ENCODE measurements around the gene ARFIP1.

Gene ARFIP1

DNA sequence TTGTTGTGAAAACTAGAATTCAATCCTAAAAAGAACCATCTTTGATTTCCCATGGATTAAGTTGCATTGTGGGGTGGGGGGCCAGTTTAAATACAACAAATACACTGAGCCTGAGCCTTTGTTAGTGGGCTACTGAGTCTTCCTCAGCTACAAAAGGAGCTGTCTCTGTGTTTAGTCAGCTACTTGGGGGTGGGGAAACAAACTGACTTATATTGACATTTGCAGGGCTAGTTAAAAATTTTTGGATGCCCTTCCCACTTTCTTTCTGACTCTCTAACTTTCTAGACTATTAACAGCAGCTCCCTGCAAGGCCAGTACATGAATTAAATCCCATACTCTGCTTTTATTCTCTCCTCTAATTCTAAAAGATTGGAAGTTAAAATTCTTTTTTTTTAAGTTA lies 123.9 kb downstream of the ARFIP1 start:
- TF ChIP-seq RAD21 (IDR thresholded peaks at IDR 0.05; ENCODE audit: low read depth), result no peak
- no peak for TF ChIP-seq TAF1 (IDR thresholded peaks at IDR 0.05; ENCODE audit: low read depth)
- TF ChIP-seq, protein P1, sequence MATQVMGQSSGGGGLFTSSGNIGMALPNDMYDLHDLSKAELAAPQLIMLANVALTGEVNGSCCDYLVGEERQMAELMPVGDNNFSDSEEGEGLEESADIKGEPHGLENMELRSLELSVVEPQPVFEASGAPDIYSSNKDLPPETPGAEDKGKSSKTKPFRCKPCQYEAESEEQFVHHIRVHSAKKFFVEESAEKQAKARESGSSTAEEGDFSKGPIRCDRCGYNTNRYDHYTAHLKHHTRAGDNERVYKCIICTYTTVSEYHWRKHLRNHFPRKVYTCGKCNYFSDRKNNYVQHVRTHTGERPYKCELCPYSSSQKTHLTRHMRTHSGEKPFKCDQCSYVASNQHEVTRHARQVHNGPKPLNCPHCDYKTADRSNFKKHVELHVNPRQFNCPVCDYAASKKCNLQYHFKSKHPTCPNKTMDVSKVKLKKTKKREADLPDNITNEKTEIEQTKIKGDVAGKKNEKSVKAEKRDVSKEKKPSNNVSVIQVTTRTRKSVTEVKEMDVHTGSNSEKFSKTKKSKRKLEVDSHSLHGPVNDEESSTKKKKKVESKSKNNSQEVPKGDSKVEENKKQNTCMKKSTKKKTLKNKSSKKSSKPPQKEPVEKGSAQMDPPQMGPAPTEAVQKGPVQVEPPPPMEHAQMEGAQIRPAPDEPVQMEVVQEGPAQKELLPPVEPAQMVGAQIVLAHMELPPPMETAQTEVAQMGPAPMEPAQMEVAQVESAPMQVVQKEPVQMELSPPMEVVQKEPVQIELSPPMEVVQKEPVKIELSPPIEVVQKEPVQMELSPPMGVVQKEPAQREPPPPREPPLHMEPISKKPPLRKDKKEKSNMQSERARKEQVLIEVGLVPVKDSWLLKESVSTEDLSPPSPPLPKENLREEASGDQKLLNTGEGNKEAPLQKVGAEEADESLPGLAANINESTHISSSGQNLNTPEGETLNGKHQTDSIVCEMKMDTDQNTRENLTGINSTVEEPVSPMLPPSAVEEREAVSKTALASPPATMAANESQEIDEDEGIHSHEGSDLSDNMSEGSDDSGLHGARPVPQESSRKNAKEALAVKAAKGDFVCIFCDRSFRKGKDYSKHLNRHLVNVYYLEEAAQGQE (IDR thresholded peaks at IDR 0.05; ENCODE audit: low read depth), result no peak
- no peak for TF ChIP-seq FOXM1 (IDR thresholded peaks at IDR 0.05; ENCODE audit: borderline replicate concordance, low read depth)
- TF ChIP-seq YY1 (IDR thresholded peaks at IDR 0.05; ENCODE audit: low read depth), result no peak
- no peak for TF ChIP-seq CEBPB (IDR thresholded peaks at IDR 0.05)
- no peak for TF ChIP-seq EGR1 (IDR thresholded peaks at IDR 0.05)
- TF ChIP-seq NFIC (IDR thresholded peaks at IDR 0.05), result no peak
- TF ChIP-seq ZBTB7A (IDR thresholded peaks at IDR 0.05; ENCODE audit: low read depth), result no peak
- no peak for TF ChIP-seq TCF12 (IDR thresholded peaks at IDR 0.05; ENCODE audit: low read depth)

DNA sequence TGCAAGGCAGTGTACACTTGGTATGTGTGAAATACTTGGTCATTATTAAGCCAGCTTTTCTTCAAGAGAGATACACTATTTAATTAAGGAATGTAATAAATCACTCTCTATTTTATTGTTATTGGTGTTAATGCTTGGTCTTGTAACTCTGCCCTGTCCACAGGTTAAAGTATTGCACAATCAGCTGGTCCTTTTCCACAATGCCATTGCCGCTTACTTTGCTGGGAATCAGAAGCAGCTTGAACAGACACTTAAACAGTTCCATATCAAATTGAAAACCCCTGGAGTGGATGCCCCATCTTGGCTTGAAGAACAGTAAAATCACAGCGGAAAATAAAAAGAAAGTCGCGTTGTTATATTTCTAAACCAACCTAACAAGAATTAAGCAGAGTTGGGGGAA lies 130.1 kb downstream of the ARFIP1 start:
- TF ChIP-seq CEBPB (IDR thresholded peaks at IDR 0.05), result peak; percentile 85
- no peak for TF ChIP-seq EP300 (IDR thresholded peaks at IDR 0.05; ENCODE audit: borderline replicate concordance)

DNA sequence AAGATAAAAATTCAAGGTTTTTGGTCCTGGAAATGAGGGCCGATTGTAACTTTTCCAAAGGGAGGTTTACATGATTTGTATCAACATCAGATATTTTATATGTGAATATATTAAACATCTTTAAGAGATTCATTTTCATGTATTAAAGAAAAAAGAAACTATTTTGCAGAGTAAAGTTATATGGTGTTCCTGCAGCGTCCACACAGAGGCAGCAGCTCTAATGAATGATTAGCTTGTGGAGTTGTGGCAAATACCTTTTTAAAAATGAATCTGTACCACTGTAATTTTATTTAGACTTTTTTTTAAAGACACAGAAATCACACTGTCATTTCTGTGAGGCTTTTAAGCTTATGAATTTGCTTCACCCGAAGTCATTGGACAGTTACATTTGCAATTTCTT lies 130.8 kb downstream of the ARFIP1 start:
- TF ChIP-seq FOXM1 (IDR thresholded peaks at IDR 0.05; ENCODE audit: borderline replicate concordance, low read depth) (no peak), ZBTB7A (IDR thresholded peaks at IDR 0.05; ENCODE audit: low read depth) (no peak), CEBPB (IDR thresholded peaks at IDR 0.05) (no peak), CREB1 (IDR thresholded peaks at IDR 0.05; ENCODE audit: low read depth) (no peak), EP300 (IDR thresholded peaks at IDR 0.05; ENCODE audit: borderline replicate concordance) (no peak), RAD21 (IDR thresholded peaks at IDR 0.05; ENCODE audit: low read depth) (no peak)

DNA sequence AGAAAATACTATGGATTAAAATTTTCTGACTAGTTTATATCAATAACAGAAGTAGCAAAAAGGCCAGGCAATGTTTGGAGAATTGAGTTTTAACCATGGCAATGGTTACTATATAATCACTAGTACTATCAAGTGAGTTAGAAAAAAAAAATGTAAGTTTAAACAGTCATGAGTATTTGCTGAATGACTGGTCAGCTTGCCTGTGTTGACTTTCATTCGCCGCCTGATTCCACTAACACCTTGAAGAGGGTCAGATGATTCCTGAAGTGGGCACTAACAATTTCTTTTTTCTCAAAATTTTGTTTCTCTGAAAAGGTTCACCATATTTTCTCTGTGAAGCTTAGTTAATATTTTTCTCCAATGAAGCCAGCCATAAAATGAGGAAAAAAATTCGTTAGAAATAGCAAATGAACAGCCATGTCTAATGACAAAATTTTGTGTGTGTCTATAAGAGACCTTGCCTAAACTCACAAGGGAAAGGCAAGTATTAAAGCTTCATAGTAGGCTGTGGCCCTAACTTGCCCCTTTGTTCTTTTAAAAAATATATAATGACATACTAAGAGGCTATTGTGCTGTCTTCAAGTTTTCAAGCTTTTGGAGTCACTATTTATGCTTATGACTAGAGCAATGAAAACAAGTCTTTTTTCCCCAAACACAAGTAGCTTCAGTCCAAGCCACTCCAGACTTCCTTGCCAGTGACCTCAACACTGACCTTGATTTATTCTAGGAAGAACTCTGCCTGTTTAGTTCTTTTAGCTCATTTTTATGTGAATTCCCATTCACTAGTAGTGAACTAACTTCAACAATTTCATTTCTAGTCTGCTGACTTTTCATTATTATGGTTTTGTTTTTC lies 138.0 kb downstream of the ARFIP1 start:
- TF ChIP-seq, protein P2, sequence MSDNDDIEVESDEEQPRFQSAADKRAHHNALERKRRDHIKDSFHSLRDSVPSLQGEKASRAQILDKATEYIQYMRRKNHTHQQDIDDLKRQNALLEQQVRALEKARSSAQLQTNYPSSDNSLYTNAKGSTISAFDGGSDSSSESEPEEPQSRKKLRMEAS (IDR thresholded peaks at IDR 0.05), result no peak
- TF ChIP-seq FOXM1 (IDR thresholded peaks at IDR 0.05; ENCODE audit: borderline replicate concordance, low read depth) (no peak), CREB1 (IDR thresholded peaks at IDR 0.05; ENCODE audit: low read depth) (no peak), ZBTB7A (IDR thresholded peaks at IDR 0.05; ENCODE audit: low read depth) (no peak), EP300 (IDR thresholded peaks at IDR 0.05; ENCODE audit: borderline replicate concordance) (no peak), TCF12 (IDR thresholded peaks at IDR 0.05; ENCODE audit: low read depth) (no peak), CEBPB (IDR thresholded peaks at IDR 0.05) (no peak), EGR1 (IDR thresholded peaks at IDR 0.05) (no peak), TAF1 (IDR thresholded peaks at IDR 0.05; ENCODE audit: low read depth) (no peak), NFIC (IDR thresholded peaks at IDR 0.05) (no peak), RAD21 (IDR thresholded peaks at IDR 0.05; ENCODE audit: low read depth) (no peak), TEAD4 (IDR thresholded peaks at IDR 0.05) (no peak), YY1 (IDR thresholded peaks at IDR 0.05; ENCODE audit: low read depth) (no peak)
- TF ChIP-seq, protein P1 (IDR thresholded peaks at IDR 0.05; ENCODE audit: low read depth), result no peak
- TF ChIP-seq, protein P3, sequence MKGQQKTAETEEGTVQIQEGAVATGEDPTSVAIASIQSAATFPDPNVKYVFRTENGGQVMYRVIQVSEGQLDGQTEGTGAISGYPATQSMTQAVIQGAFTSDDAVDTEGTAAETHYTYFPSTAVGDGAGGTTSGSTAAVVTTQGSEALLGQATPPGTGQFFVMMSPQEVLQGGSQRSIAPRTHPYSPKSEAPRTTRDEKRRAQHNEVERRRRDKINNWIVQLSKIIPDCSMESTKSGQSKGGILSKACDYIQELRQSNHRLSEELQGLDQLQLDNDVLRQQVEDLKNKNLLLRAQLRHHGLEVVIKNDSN (IDR thresholded peaks at IDR 0.05), result no peak

DNA sequence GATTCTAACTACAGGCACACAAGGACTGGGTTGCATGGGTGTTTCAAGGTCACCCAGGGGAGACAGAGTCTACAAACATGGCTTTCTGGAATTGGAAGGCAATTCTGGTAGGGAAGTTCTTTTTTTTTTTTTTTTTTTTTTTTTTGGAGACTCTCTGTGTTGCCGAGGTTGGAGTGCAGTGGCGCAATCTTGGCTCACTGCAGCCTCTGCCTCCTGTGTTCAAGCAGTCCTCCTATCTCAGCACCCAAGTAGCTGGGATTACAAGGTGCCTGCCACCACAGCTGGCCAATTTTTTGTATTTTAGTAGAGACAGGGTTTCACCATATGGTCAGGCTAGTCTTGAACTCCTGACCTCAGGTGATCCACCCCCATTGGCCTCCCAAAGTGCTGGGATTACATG lies 140.1 kb downstream of the ARFIP1 start:
- TF ChIP-seq CEBPB (IDR thresholded peaks at IDR 0.05), result no peak

DNA sequence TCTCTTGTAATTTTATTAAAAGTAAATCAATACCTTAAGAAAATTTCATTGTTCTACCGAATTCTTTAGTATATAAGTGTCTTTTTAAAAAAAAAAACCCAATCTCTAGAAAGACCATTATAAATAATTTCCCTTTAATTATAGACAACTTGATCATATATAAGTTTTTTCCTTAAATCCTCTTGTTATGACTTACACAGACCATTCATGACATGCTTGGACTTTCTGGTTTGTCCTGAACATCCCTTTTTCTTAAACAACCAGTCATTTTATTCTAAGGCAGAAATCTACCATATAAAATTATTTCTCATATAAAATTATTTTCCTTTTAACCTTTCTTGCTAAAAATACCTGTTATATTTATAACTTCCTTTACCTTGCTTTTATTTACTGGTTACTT lies 141.0 kb downstream of the ARFIP1 start:
- TF ChIP-seq TAF1 (IDR thresholded peaks at IDR 0.05; ENCODE audit: low read depth) (no peak), NFIC (IDR thresholded peaks at IDR 0.05) (no peak), EGR1 (IDR thresholded peaks at IDR 0.05) (no peak), CEBPB (IDR thresholded peaks at IDR 0.05) (no peak), TCF12 (IDR thresholded peaks at IDR 0.05; ENCODE audit: low read depth) (no peak), YY1 (IDR thresholded peaks at IDR 0.05; ENCODE audit: low read depth) (no peak), EP300 (IDR thresholded peaks at IDR 0.05; ENCODE audit: borderline replicate concordance) (no peak), TEAD4 (IDR thresholded peaks at IDR 0.05) (no peak), ZBTB7A (IDR thresholded peaks at IDR 0.05; ENCODE audit: low read depth) (no peak), RAD21 (IDR thresholded peaks at IDR 0.05; ENCODE audit: low read depth) (no peak), CREB1 (IDR thresholded peaks at IDR 0.05; ENCODE audit: low read depth) (no peak), FOXM1 (IDR thresholded peaks at IDR 0.05; ENCODE audit: borderline replicate concordance, low read depth) (no peak)
- TF ChIP-seq, protein P1 (IDR thresholded peaks at IDR 0.05; ENCODE audit: low read depth), result no peak
- TF ChIP-seq, protein P3 (IDR thresholded peaks at IDR 0.05), result no peak
- TF ChIP-seq, protein P2 (IDR thresholded peaks at IDR 0.05), result no peak

All from Ishikawa (cell line).